DOHH2 (cell line): Measurements from ENCODE around the gene KMT2D.

Experiments
- H3F3A ChIP-seq: fragments of 200-600 bp; sonication (generic), shearing (Covaris generic); 2 replicates; pipeline ENCODE4 v1.6.0; 2016; ENCODE audit warnings: antibody characterized with exemption, mild to moderate bottlenecking; ENCODE audit not compliant: control insufficient read depth, insufficient read depth
- H3K27ac ChIP-seq: fragments of 200-600 bp; sonication (generic); 2 replicates; pipeline ENCODE4 v1.5.1; 2014; ENCODE audit warnings: low read depth, mild to moderate bottlenecking, low read length, moderate library complexity
- H3K27me3 ChIP-seq: fragments of 200-600 bp; sonication (generic); 2 replicates; pipeline ENCODE4 v1.6.1; 2014; ENCODE audit warnings: mild to moderate bottlenecking, low read length, mixed read lengths; ENCODE audit not compliant: control insufficient read depth
- H3K36me3 ChIP-seq: fragments of 200-600 bp; sonication (generic); 2 replicates; pipeline ENCODE4 v1.6.1; 2014; ENCODE audit warnings: mild to moderate bottlenecking, low read length, moderate library complexity, mixed read lengths; ENCODE audit not compliant: control insufficient read depth
- H3K4me1 ChIP-seq: fragments of 200-600 bp; sonication (generic); 2 replicates; pipeline ENCODE4 v1.6.1; 2014; ENCODE audit warnings: mild to moderate bottlenecking, low read length, mixed read lengths; ENCODE audit not compliant: control insufficient read depth
- H3K4me2 ChIP-seq: fragments of 200-600 bp; sonication (generic); 2 replicates; pipeline ENCODE4 v1.6.0; 2014; ENCODE audit warnings: mild to moderate bottlenecking, low read length, moderate library complexity
- H3K4me3 ChIP-seq: fragments of 200-600 bp; sonication (generic); 2 replicates; pipeline ENCODE4 v1.5.1; 2014; ENCODE audit warnings: mild to moderate bottlenecking, low read length, mixed read lengths
- H3K79me2 ChIP-seq: fragments of 200-600 bp; sonication (generic); 2 replicates; pipeline ENCODE4 v1.6.1; 2014; ENCODE audit warnings: mild to moderate bottlenecking, low read length, mixed read lengths; ENCODE audit not compliant: control insufficient read depth
- H3K9me2 ChIP-seq: fragments of 200-600 bp; sonication (generic); replicated peaks from 2 replicates; pipeline ENCODE4 v1.6.1; 2014; ENCODE audit warnings: mild to moderate bottlenecking, low read length, mixed read lengths; ENCODE audit not compliant: control insufficient read depth
- H3K9me3 ChIP-seq: fragments of 200-600 bp; sonication (generic); 2 replicates; pipeline ENCODE4 v1.6.1; 2014; ENCODE audit warnings: antibody characterized with exemption, low read length, mixed read lengths; ENCODE audit not compliant: control insufficient read depth, insufficient read depth
- H4K20me1 ChIP-seq: fragments of 200-600 bp; sonication (generic); 2 replicates; pipeline ENCODE4 v1.6.0; 2014; ENCODE audit warnings: low read depth, mild to moderate bottlenecking, antibody characterized with exemption, low read length, moderate library complexity; ENCODE audit not compliant: control insufficient read depth, insufficient read depth
- EZH2phosphoT487 ChIP-seq: fragments of 200-600 bp; sonication (generic); IDR thresholded peaks from 2 replicates; pipeline ENCODE4 v1.6.1; 2017; ENCODE audit warnings: borderline replicate concordance, mild to moderate bottlenecking, antibody characterized with exemption, low read length, moderate library complexity, mixed read lengths
- TF ChIP-seq, protein P1 (sequence below): fragments of 200-600 bp; sonication (generic); IDR thresholded peaks from one replicate; pipeline ENCODE4 v1.5.1; 2014; ENCODE audit warnings: antibody characterized with exemption, mild to moderate bottlenecking, low read depth, low read length; ENCODE audit not compliant: poor library complexity, severe bottlenecking

Gene KMT2D

GRCh38 chr12:49092816-49093406, 32.3 kb upstream of the KMT2D start:
- no peak overlapping the region for H3K4me2 ChIP-seq
- H3K79me2 ChIP-seq: no peaks in the 10 kb centered on the region
- TF ChIP-seq, protein P1, sequence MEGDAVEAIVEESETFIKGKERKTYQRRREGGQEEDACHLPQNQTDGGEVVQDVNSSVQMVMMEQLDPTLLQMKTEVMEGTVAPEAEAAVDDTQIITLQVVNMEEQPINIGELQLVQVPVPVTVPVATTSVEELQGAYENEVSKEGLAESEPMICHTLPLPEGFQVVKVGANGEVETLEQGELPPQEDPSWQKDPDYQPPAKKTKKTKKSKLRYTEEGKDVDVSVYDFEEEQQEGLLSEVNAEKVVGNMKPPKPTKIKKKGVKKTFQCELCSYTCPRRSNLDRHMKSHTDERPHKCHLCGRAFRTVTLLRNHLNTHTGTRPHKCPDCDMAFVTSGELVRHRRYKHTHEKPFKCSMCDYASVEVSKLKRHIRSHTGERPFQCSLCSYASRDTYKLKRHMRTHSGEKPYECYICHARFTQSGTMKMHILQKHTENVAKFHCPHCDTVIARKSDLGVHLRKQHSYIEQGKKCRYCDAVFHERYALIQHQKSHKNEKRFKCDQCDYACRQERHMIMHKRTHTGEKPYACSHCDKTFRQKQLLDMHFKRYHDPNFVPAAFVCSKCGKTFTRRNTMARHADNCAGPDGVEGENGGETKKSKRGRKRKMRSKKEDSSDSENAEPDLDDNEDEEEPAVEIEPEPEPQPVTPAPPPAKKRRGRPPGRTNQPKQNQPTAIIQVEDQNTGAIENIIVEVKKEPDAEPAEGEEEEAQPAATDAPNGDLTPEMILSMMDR: no peak
- no peak for TF ChIP-seq EZH2phosphoT487
- no peaks in the 10 kb centered on the region for H3K9me3 ChIP-seq
- H4K20me1 ChIP-seq: 0 out of 2 replicates have a peak, but pooled peaks cover 2% of the 10 kb centered on the region
- H3K27me3 ChIP-seq: peaks cover 74% of the 10 kb centered on the region
- H3K4me1 ChIP-seq: peaks cover 34% of the 10 kb centered on the region
- H3K27ac ChIP-seq: no peak overlapping the region
- H3K9me2 ChIP-seq: no peaks in the 10 kb centered on the region
- no peak overlapping the region for H3K4me3 ChIP-seq
- no peaks in the 10 kb centered on the region for H3F3A ChIP-seq
- no peaks in the 10 kb centered on the region for H3K36me3 ChIP-seq

DNA sequence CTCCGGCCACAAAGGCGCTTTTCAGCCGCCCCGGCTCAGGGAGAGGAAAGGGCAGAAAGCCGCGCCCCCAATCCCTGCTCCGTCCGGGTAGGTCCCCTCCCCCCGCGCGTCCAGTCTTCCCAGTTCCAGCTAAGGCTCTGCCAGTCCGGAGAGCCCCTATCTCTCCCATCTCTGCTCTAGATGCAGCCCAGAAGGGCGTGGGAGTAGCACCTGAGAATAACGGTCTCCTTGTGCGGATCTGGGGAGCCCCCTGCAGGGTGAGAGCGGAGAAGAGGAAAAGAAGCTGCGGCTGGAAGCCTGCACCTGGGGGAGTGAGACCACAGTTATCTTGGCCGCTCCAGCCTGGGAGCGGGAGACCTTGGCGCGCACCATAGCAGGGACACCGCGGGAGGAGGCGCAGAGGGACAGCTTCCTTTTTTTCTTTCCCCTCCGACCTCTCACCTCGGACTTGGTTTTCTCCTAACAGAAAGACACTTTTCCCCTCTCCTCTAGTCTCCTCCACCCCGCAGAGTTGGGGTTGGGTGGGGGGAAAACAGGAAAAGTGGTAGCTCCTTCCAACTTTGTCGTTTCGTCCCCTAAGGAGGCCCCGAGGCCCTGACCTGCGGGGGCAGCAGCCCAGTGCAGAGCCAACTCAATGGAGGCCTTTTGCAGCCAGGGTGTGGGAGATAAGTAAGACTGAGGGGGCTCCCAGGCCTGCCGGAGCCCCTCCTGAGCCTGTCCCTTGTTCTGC, 31.7 kb upstream of the KMT2D start:
- H3K4me3 ChIP-seq: no peak overlapping the region

DNA sequence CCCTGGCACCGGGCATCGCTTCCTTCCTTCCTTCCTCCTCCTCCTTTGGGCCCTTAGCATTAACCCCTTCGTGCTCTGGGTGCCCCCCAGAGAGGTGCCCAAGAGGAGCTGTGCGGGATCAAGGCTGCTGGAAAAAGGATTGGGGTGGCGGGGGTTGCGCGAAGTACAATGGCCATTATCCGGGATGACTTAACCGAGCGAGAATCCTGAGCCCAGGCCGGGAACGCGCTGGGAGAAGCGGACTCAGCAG, 31.2 kb upstream of the KMT2D start:
- TF ChIP-seq, protein P1: no peak
- TF ChIP-seq EZH2phosphoT487: 0 out of 2 replicates have a peak, but pooled peaks have one; percentile 54
- Histone ChIP-seq H3K9me2 (no peaks in the 10 kb centered on the region), H3F3A (no peaks in the 10 kb centered on the region), H3K9me3 (no peaks in the 10 kb centered on the region), H3K4me2 (peak overlapping the region; percentile 32), H3K4me1 (peaks cover 36% of the 10 kb centered on the region), H3K79me2 (no peaks in the 10 kb centered on the region), H3K4me3 (no peak overlapping the region), H3K36me3 (no peaks in the 10 kb centered on the region), H3K27ac (no peak overlapping the region), H4K20me1 (0 out of 2 replicates have a peak, but pooled peaks cover 2% of the 10 kb centered on the region), H3K27me3 (peaks cover 77% of the 10 kb centered on the region)

More for the DNA sequence above, 31.7 kb upstream of the KMT2D start:
- no peaks in the 10 kb centered on the region for H3F3A ChIP-seq
- H3K4me1 ChIP-seq: peaks cover 36% of the 10 kb centered on the region
- H3K9me2 ChIP-seq: no peaks in the 10 kb centered on the region
- H3K27ac ChIP-seq: no peak overlapping the region
- H3K9me3 ChIP-seq: no peaks in the 10 kb centered on the region
- 0 out of 2 replicates have a peak, but pooled peaks cover 2% of the 10 kb centered on the region for H4K20me1 ChIP-seq
- TF ChIP-seq, protein P1: peak; percentile 55
- no peak for TF ChIP-seq EZH2phosphoT487
- H3K79me2 ChIP-seq: no peaks in the 10 kb centered on the region
- H3K4me2 ChIP-seq: peak overlapping the region; percentile 32
- peaks cover 74% of the 10 kb centered on the region for H3K27me3 ChIP-seq
- no peaks in the 10 kb centered on the region for H3K36me3 ChIP-seq
